DND-41 (cell line): ENCODE data around the gene ITPR2.

ENCODE experiments used
- ATAC-seq: fragments of 200-7000 bp; cut with Tn5 transposase; 3 replicates; pipeline ENCODE4 v1.9.1; 2021; ENCODE audit warnings: low read depth; ENCODE audit not compliant: insufficient read depth
- DNase-seq: peaks from one replicate; pipeline ENCODE4 v3.0.0-alpha.2; 2020
- H2AFZ ChIP-seq: 2 replicates; pipeline ENCODE4 v1.6.0; 2012; ENCODE audit warnings: low read depth, low read length
- H3K27ac ChIP-seq: 2 replicates; pipeline ENCODE4 v1.5.1; 2012; ENCODE audit warnings: low read length, inconsistent platforms
- H3K27me3 ChIP-seq: fragments of 200-600 bp; sonication (generic); 2 replicates; pipeline ENCODE4 v1.6.0; 2012; ENCODE audit warnings: low read length, mild to moderate bottlenecking, inconsistent platforms; ENCODE audit not compliant: insufficient read depth, poor library complexity
- H3K36me3 ChIP-seq: 2 replicates; pipeline ENCODE4 v1.5.1; 2012; ENCODE audit warnings: low read length, inconsistent platforms; ENCODE audit not compliant: insufficient read depth
- H3K4me1 ChIP-seq: 2 replicates; pipeline ENCODE4 v1.5.1; 2012; ENCODE audit warnings: mild to moderate bottlenecking, low read length; ENCODE audit not compliant: insufficient read depth
- H3K4me2 ChIP-seq: 2 replicates; pipeline ENCODE4 v1.6.0; 2012; ENCODE audit warnings: mild to moderate bottlenecking, moderate library complexity, low read length, inconsistent platforms; ENCODE audit not compliant: insufficient read depth
- H3K4me3 ChIP-seq, 2 experiments: fragments of 200-600 bp in 1 of 2; shearing (Covaris generic) in 1 of 2; 2 replicates each; pipeline ENCODE4 v1.5.1; 2012 to 2016; ENCODE audit warnings: inconsistent platforms in 2 of 2, low read length in 2 of 2, mild to moderate bottlenecking in 2 of 2, low read depth in 1 of 2, moderate library complexity in 1 of 2
- H3K79me2 ChIP-seq: 2 replicates; pipeline ENCODE4 v1.6.0; 2012; ENCODE audit warnings: low read length, inconsistent platforms; ENCODE audit not compliant: insufficient read depth
- H3K9ac ChIP-seq: 2 replicates; pipeline ENCODE4 v1.6.0; 2012; ENCODE audit warnings: low read depth, mild to moderate bottlenecking, inconsistent platforms, low read length, moderate library complexity
- H3K9me3 ChIP-seq: 2 replicates; pipeline ENCODE4 v1.5.1; 2012; ENCODE audit warnings: low read length, moderate library complexity, mild to moderate bottlenecking, inconsistent platforms; ENCODE audit not compliant: insufficient read depth, severe bottlenecking
- H4K20me1 ChIP-seq: 2 replicates; pipeline ENCODE4 v1.6.0; 2012; ENCODE audit warnings: low read length; ENCODE audit not compliant: insufficient read depth
- CTCF ChIP-seq: IDR thresholded peaks from 2 replicates; pipeline ENCODE4 v1.5.1; 2012; ENCODE audit warnings: borderline replicate concordance, low read length, moderate library complexity, mild to moderate bottlenecking; ENCODE audit not compliant: poor library complexity, severe bottlenecking; ENCODE audit errors: extremely low read depth
- EZH2 ChIP-seq: IDR thresholded peaks from 3 replicates; pipeline ENCODE4 v1.6.1; 2012; ENCODE audit warnings: borderline replicate concordance, low read depth, mild to moderate bottlenecking, moderate library complexity, low read length, inconsistent platforms; ENCODE audit not compliant: severe bottlenecking

ITPR2 gene

GRCh38 chr12:26629864-26630263 lies 203.1 kb downstream of the ITPR2 start:
- no peak for DNase-seq
- no peaks in the 10 kb centered on the region for H3K9me3 ChIP-seq
- H3K27ac ChIP-seq: no peak overlapping the region
- no peak overlapping the region for H3K9ac ChIP-seq
- peaks cover 42% of the 10 kb centered on the region; the same call in 1 of the 2 replicates for H3K36me3 ChIP-seq
- no peak overlapping the region for H3K4me2 ChIP-seq
- no peak overlapping the region for H3K4me3 ChIP-seq
- H3K4me1 ChIP-seq: no peaks in the 10 kb centered on the region
- H4K20me1 ChIP-seq: no peaks in the 10 kb centered on the region
- peak; percentile 30 for TF ChIP-seq CTCF
- TF ChIP-seq EZH2: no peak
- no peak for ATAC-seq
- H3K79me2 ChIP-seq: no peaks in the 10 kb centered on the region
- no peak overlapping the region for H2AFZ ChIP-seq
- H3K27me3 ChIP-seq: no peaks in the 10 kb centered on the region

- H4K20me1 ChIP-seq: no peaks in the 10 kb centered on the region
- no peak overlapping the region for H2AFZ ChIP-seq
- no peaks in the 10 kb centered on the region for H3K79me2 ChIP-seq
- peaks cover 46% of the 10 kb centered on the region; the same call in 1 of the 2 replicates for H3K36me3 ChIP-seq
- H3K4me3 ChIP-seq: no peak overlapping the region
- no peak for TF ChIP-seq CTCF
- TF ChIP-seq EZH2: no peak
- no peak overlapping the region for H3K27ac ChIP-seq
- ATAC-seq (no peak), DNase-seq (no peak)
- H3K27me3 ChIP-seq: no peaks in the 10 kb centered on the region
- no peaks in the 10 kb centered on the region for H3K9me3 ChIP-seq
- H3K4me1 ChIP-seq: no peaks in the 10 kb centered on the region
- no peak overlapping the region for H3K9ac ChIP-seq
- no peak overlapping the region for H3K4me2 ChIP-seq
These were observed 204.8 kb downstream of the ITPR2 start for GRCh38 chr12:26628234-26628633.

GRCh38 chr12:26627335-26627734 lies 205.7 kb downstream of the ITPR2 start:
- peaks cover 54% of the 10 kb centered on the region for H3K36me3 ChIP-seq
- no peaks in the 10 kb centered on the region for H4K20me1 ChIP-seq
- DNase-seq: no peak
- no peak overlapping the region for H3K27ac ChIP-seq
- H3K9me3 ChIP-seq: no peaks in the 10 kb centered on the region
- no peak for ATAC-seq
- H2AFZ ChIP-seq: no peak overlapping the region
- no peaks in the 10 kb centered on the region for H3K4me1 ChIP-seq
- no peak overlapping the region for H3K4me3 ChIP-seq
- no peaks in the 10 kb centered on the region for H3K79me2 ChIP-seq
- H3K27me3 ChIP-seq: no peaks in the 10 kb centered on the region
- TF ChIP-seq EZH2: no peak
- no peak for TF ChIP-seq CTCF
- no peak overlapping the region for H3K4me2 ChIP-seq
- H3K9ac ChIP-seq: no peak overlapping the region

GRCh38 chr12:26623136-26623535 lies 209.9 kb downstream of the ITPR2 start:
- TF ChIP-seq CTCF: no peak
- no peak for TF ChIP-seq EZH2
- Histone ChIP-seq H2AFZ (no peak overlapping the region), H3K9me3 (no peaks in the 10 kb centered on the region), H3K79me2 (no peaks in the 10 kb centered on the region), H3K4me3 (no peak overlapping the region), H3K9ac (no peak overlapping the region), H3K27ac (no peak overlapping the region), H3K36me3 (peaks cover 66% of the 10 kb centered on the region), H3K4me2 (no peak overlapping the region), H3K4me1 (no peaks in the 10 kb centered on the region), H3K27me3 (no peaks in the 10 kb centered on the region), H4K20me1 (no peaks in the 10 kb centered on the region)
- DNase-seq (no peak), ATAC-seq (no peak)
